ENCODE results near the gene RIN2. TPM values are rescaled to one million over a fixed set of nuclear protein-coding genes. Genes with fewer than 3 reads are reported as not detected.

The RIN2 gene
- total and polyA plus RNA-seq, 2 of the 13 experiments (the other 11 are each of a cell fraction or from before 2014, with no cell fraction given): 2.5 to 5.1 TPM

DNA sequence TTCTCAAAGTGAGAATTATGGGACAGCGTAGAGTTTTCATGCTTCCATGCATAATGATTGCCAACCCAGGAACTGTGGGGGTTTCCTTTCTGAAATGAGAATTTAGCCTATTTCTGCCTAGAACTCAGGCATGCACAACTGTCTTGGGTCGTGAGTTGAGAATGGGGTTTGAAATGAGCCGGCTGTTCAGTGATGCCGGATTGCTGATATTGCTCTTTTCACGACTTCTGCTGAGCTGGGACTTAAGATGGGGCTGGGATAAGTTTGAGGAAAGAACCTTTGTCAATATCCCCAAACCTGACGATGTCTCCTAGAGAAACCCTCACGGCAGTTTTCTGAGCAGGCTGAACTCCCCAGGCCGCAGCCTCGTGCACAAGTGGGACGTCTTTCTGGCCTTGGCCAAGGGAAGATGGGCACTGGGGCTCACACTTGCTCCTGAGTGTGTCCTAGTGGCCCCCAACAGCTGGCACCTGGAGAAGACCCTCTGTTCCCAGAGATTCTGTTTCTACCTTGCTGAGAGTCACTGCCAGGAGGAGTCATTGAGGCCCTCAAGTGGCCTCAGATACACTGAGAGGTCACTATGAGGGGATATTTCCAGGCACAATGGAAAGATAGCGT lies 34.1 kb upstream of the RIN2 start:
- H3K9ac ChIP-seq (ENCODE audit: insufficient read depth, low read depth, low read length): no peak overlapping the region
- 43% methylated on average over 11 of the region's 11 CpGs for WGBS (ENCODE audit: low lambda C conversion rate)
- no TSS peak for BruUV-seq (replicated peaks)
- intact Hi-C loops (cut with micrococcal nuclease; ENCODE audit: unreplicated experiment) (no loop called here), in situ Hi-C loops (cut with HindIII; ENCODE audit: extremely low pct_ligation_motif_present, low pct_unique_long_range_greater_than_20kb) (no loop called here)
- ATAC-seq: no peak
- H3K4me1 ChIP-seq (ENCODE audit: insufficient read depth, low read length): no peaks in the 10 kb centered on the region
- no peak overlapping the region for H3K4me3 ChIP-seq (replicated peaks in 1 of 3; ENCODE audit: insufficient read depth in 1 of 3, low read depth in 2 of 3, low read length in 3 of 3)
- H3K36me3 ChIP-seq (replicated peaks in 1 of 2; ENCODE audit: control insufficient read depth in 1 of 2, insufficient read depth in 2 of 2, low read length in 2 of 2): no peaks in the 10 kb centered on the region
- POLR2A ChIA-PET: no interaction called here
- no peak overlapping the region for H2AFZ ChIP-seq (ENCODE audit: low read length)
- CTCF ChIA-PET (ENCODE audit: low intra/inter-chr PET ratio, low total read pairs): no interaction called here
- H3K4me2 ChIP-seq (ENCODE audit: low read depth, low read length): no peak overlapping the region
- H4K20me1 ChIP-seq (ENCODE audit: insufficient read depth, low read length): no peaks in the 10 kb centered on the region
- no peak overlapping the region for H3K27ac ChIP-seq (ENCODE audit: extremely low read length, insufficient read depth, low read length)
- H3K27me3 ChIP-seq (ENCODE audit: control insufficient read depth in 1 of 2, insufficient read depth in 2 of 2, low read length in 2 of 2): peaks cover 2 to 46% of the 10 kb centered on the region in 2 experiments; a peak in 4 of 5 replicates
- DNase-seq (ENCODE audit: low spot score): no peak
- FAIRE-seq: no peak
- TF ChIP-seq ZNF749 (CRISPR knock-in tag; IDR thresholded peaks at IDR 0.05; ENCODE audit: borderline replicate concordance): no peak
- peak in 1 of 2 experiments; percentile 67; a peak in 3 of 4 replicates for TF ChIP-seq MAFK (conservative IDR thresholded peaks at IDR 0.05 in 1 of 2, IDR thresholded peaks at IDR 0.05 in 1 of 2; ENCODE audit: low read length in 2 of 2)
- no peaks in the 10 kb centered on the region for H3K79me2 ChIP-seq (ENCODE audit: insufficient read depth, low read length)
- H3K9me3 ChIP-seq (ENCODE audit: low read length): no peaks in the 10 kb centered on the region

GRCh38 chr20:19725373-19725772 lies 32.7 kb upstream of the RIN2 start:
- BruUV-seq (replicated peaks): no TSS peak
- in situ Hi-C loops (cut with HindIII; ENCODE audit: extremely low pct_ligation_motif_present, low pct_unique_long_range_greater_than_20kb): no loop called here
- Histone ChIP-seq H3K4me3 (replicated peaks in 1 of 3; ENCODE audit: insufficient read depth in 1 of 3, low read depth in 2 of 3, low read length in 3 of 3) (no peak overlapping the region), H3K79me2 (ENCODE audit: insufficient read depth, low read length) (no peaks in the 10 kb centered on the region), H3K27me3 (ENCODE audit: control insufficient read depth in 1 of 2, insufficient read depth in 2 of 2, low read length in 2 of 2) (peaks cover 1 to 38% of the 10 kb centered on the region in 2 experiments; a peak in 2 of 5 replicates), H2AFZ (ENCODE audit: low read length) (no peak overlapping the region), H3K9ac (ENCODE audit: insufficient read depth, low read depth, low read length) (no peak overlapping the region), H3K4me2 (ENCODE audit: low read depth, low read length) (no peak overlapping the region), H3K27ac (ENCODE audit: extremely low read length, insufficient read depth, low read length) (no peak overlapping the region), H3K36me3 (replicated peaks in 1 of 2; ENCODE audit: control insufficient read depth in 1 of 2, insufficient read depth in 2 of 2, low read length in 2 of 2) (no peaks in the 10 kb centered on the region), H4K20me1 (ENCODE audit: insufficient read depth, low read length) (no peaks in the 10 kb centered on the region), H3K9me3 (ENCODE audit: low read length) (no peaks in the 10 kb centered on the region), H3K4me1 (ENCODE audit: insufficient read depth, low read length) (no peaks in the 10 kb centered on the region)
- WGBS (ENCODE audit: low lambda C conversion rate): 44% methylated on average over 4 of the region's 4 CpGs
- CTCF ChIA-PET (ENCODE audit: low intra/inter-chr PET ratio, low total read pairs): no interaction called here
- TF ChIP-seq EED (CRISPR knock-in tag; IDR thresholded peaks at IDR 0.05) (no peak), HIC2 (CRISPR knock-in tag; IDR thresholded peaks at IDR 0.05; ENCODE audit: low read depth) (no peak), RELA (CRISPR knock-in tag; IDR thresholded peaks at IDR 0.05) (no peak), CBX2 (IDR thresholded peaks at IDR 0.05; ENCODE audit: low read depth, low read length) (no peak), CBX2 (CRISPR knock-in tag; IDR thresholded peaks at IDR 0.05; ENCODE audit: low read depth) (no peak), ZNF225 (CRISPR knock-in tag; IDR thresholded peaks at IDR 0.05) (no peak), ZSCAN20 (CRISPR knock-in tag; IDR thresholded peaks at IDR 0.05; ENCODE audit: borderline replicate concordance) (no peak)
- TF ChIP-seq, protein P1, sequence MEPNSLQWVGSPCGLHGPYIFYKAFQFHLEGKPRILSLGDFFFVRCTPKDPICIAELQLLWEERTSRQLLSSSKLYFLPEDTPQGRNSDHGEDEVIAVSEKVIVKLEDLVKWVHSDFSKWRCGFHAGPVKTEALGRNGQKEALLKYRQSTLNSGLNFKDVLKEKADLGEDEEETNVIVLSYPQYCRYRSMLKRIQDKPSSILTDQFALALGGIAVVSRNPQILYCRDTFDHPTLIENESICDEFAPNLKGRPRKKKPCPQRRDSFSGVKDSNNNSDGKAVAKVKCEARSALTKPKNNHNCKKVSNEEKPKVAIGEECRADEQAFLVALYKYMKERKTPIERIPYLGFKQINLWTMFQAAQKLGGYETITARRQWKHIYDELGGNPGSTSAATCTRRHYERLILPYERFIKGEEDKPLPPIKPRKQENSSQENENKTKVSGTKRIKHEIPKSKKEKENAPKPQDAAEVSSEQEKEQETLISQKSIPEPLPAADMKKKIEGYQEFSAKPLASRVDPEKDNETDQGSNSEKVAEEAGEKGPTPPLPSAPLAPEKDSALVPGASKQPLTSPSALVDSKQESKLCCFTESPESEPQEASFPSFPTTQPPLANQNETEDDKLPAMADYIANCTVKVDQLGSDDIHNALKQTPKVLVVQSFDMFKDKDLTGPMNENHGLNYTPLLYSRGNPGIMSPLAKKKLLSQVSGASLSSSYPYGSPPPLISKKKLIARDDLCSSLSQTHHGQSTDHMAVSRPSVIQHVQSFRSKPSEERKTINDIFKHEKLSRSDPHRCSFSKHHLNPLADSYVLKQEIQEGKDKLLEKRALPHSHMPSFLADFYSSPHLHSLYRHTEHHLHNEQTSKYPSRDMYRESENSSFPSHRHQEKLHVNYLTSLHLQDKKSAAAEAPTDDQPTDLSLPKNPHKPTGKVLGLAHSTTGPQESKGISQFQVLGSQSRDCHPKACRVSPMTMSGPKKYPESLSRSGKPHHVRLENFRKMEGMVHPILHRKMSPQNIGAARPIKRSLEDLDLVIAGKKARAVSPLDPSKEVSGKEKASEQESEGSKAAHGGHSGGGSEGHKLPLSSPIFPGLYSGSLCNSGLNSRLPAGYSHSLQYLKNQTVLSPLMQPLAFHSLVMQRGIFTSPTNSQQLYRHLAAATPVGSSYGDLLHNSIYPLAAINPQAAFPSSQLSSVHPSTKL (CRISPR knock-in tag; IDR thresholded peaks at IDR 0.05): no peak
- intact Hi-C loops (cut with micrococcal nuclease; ENCODE audit: unreplicated experiment): no loop called here
- FAIRE-seq (no peak), ATAC-seq (no peak), DNase-seq (ENCODE audit: low spot score) (no peak)
- POLR2A ChIA-PET: no interaction called here

Measured in HepG2 (cell line).